Transverse colon (tissue), 3 donors: Measurements from ENCODE around the gene MYBPC2.
"Not testable (repeated sequence)": the region's sequence is repeated elsewhere in the genome, so short reads cannot be mapped to it uniquely, and the experiment has no call there.

Experiments used
- CTCF ChIP-seq, 5 experiments: fragments of 200-600 bp in 3 of 5; fragments of 450-650 bp in 2 of 5; sonication (generic) in 3 of 5; IDR thresholded peaks; 1 replicate in 2 of 5; 2 replicates in 3 of 5; pipeline ENCODE4 v1.5.1; 2016 to 2017; ENCODE audit warnings: antibody characterized with exemption in 5 of 5, inconsistent platforms in 3 of 5, mild to moderate bottlenecking in 2 of 5, moderate library complexity in 1 of 5
- POLR2A ChIP-seq: fragments of 450-650 bp; IDR thresholded peaks from one replicate; pipeline ENCODE4 v1.6.1; 2016; ENCODE audit warnings: antibody characterized with exemption, mild to moderate bottlenecking, moderate library complexity

GRCh38 chr19:50390295-50390694 is 42.4 kb upstream of the MYBPC2 start:
- not testable (repeated sequence) for TF ChIP-seq POLR2A; CTCF (IDR thresholded peaks at IDR 0.05)
